K562 (cell line): ENCODE results near the gene TMEM208. TPM values are rescaled to one million over a fixed set of nuclear protein-coding genes. Genes with fewer than 3 reads are reported as not detected.

Experiments used
- ARHGAP35 ChIP-seq: fragments of 450-650 bp; IDR thresholded peaks from 2 replicates; pipeline ENCODE4 v1.6.1; 2018; ENCODE audit not compliant: partially characterized antibody
- ASH1L ChIP-seq: fragments of 450-650 bp; IDR thresholded peaks from 2 replicates; pipeline ENCODE4 v1.6.1; 2018; ENCODE audit warnings: borderline replicate concordance, mild to moderate bottlenecking, low read depth; ENCODE audit not compliant: partially characterized antibody
- CCAR2 ChIP-seq: fragments of 200-400 bp; formaldehyde crosslinking; IDR thresholded peaks from 2 replicates; pipeline ENCODE4 v1.6.1; 2017; ENCODE audit warnings: mild to moderate bottlenecking, low read depth, low read length
- EGR1 ChIP-seq: fragments of 450-650 bp; conservative IDR thresholded peaks from 2 replicates; pipeline ENCODE4 v1.6.1; 2017; ENCODE audit warnings: mild to moderate bottlenecking
- GTF2E2 ChIP-seq: fragments of 200-800 bp; sonication (Bioruptor generic); IDR thresholded peaks from 2 replicates; pipeline ENCODE4 v1.6.1; 2016; ENCODE audit warnings: missing genetic modification characterization, missing compliant biosample characterization
- IRF2 ChIP-seq: sonication (generic); formaldehyde crosslinking; IDR thresholded peaks from 2 replicates; pipeline ENCODE4 v1.8.1; 2022; ENCODE audit warnings: mild to moderate bottlenecking, missing genetic modification reagents
- MCM2 ChIP-seq: fragments of 450-650 bp; IDR thresholded peaks from 2 replicates; pipeline ENCODE4 v1.6.1; 2017; ENCODE audit warnings: low read depth, mild to moderate bottlenecking
- MEIS2 ChIP-seq: fragments of 450-650 bp; IDR thresholded peaks from 2 replicates; pipeline ENCODE4 v1.6.1; 2014; ENCODE audit warnings: mild to moderate bottlenecking; ENCODE audit not compliant: partially characterized antibody
- MIER1 ChIP-seq: fragments of 450-650 bp; IDR thresholded peaks from 2 replicates; pipeline ENCODE4 v1.6.1; 2016; ENCODE audit warnings: antibody characterized with exemption, mild to moderate bottlenecking, low read depth
- RCOR1 ChIP-seq, 2 experiments: IDR thresholded peaks; 2 replicates each; pipeline ENCODE4 v1.6.1; 2012; ENCODE audit warnings: low read depth in 2 of 2, low read length in 2 of 2, borderline replicate concordance in 1 of 2, improper control_type of control experiment in 1 of 2
- RFX7 ChIP-seq: fragments of 250-450 bp; sonication (Bioruptor Pico); IDR thresholded peaks from 2 replicates; pipeline ENCODE4 v1.5.1; 2021; ENCODE audit warnings: mild to moderate bottlenecking
- SMAD1 ChIP-seq: fragments of 150-350 bp; IDR thresholded peaks from 2 replicates; pipeline ENCODE4 v1.6.1; 2014; ENCODE audit warnings: low read length, low read depth; ENCODE audit not compliant: partially characterized antibody
- SNRNP70 ChIP-seq: fragments of 200-400 bp; formaldehyde crosslinking; optimal IDR thresholded peaks from 2 replicates; pipeline ENCODE3; 2017; ENCODE audit warnings: low read depth, low read length
- ZFX ChIP-seq: sonication (generic); formaldehyde crosslinking; IDR thresholded peaks from 2 replicates; pipeline ENCODE4 v1.8.0; 2022; ENCODE audit warnings: mild to moderate bottlenecking, missing genetic modification reagents, moderate library complexity
- ZNF232 ChIP-seq: sonication (generic); formaldehyde crosslinking; IDR thresholded peaks from 2 replicates; pipeline ENCODE4 v1.8.0; 2022; ENCODE audit warnings: mild to moderate bottlenecking, missing genetic modification reagents
- polyA plus RNA-seq, 8 experiments: library from polyadenylated mRNA; depleted of rRNA in 4 of 8; stranded (reverse) in 5 of 8; unstranded in 3 of 8; fragments of >200 nt; fragmentation: Nextera tagmentation in 2 of 8; fragmentation: Illumina TruSeq in 1 of 8; extraction: Ambion mirVana in 2 of 8; extraction: Trizol in 1 of 8; gene quantifications; 2 replicates each; pipeline versions ENCODE4 v1.2.1 to v1.2.3, GENCODE V29; 2011 to 2014; ENCODE audit warnings: inconsistent platforms in 1 of 8, missing spikeins in 1 of 8
- total RNA-seq, 7 experiments: library from RNA; depleted of rRNA in 6 of 7; stranded (reverse); fragments of >200 nt in 6 of 7; fragmentation: Illumina TruSeq in 2 of 7; extraction: Trizol in 2 of 7; gene quantifications; 2 replicates each; pipeline versions ENCODE4 v1.2.1 to v1.2.3, GENCODE V29; 2011 to 2021; ENCODE audit warnings: low replicate concordance in 1 of 7
- TF ChIP-seq, protein P1 (sequence below): sonication (generic); formaldehyde crosslinking; IDR thresholded peaks from 2 replicates; pipeline ENCODE4 v1.8.1; 2023; ENCODE audit warnings: mild to moderate bottlenecking, missing genetic modification reagents
- TF ChIP-seq, protein P2 (sequence below): IDR thresholded peaks from 2 replicates; pipeline ENCODE4 v1.6.1; 2011; ENCODE audit not compliant: insufficient read length; ENCODE audit errors: extremely low read depth
- TF ChIP-seq, protein P3 (sequence below), 2 experiments: fragments of 200-800 bp in 1 of 2; sonication (Bioruptor generic) in 1 of 2; sonication (generic) in 1 of 2; formaldehyde crosslinking in 1 of 2; IDR thresholded peaks in 1 of 2; conservative IDR thresholded peaks in 1 of 2; 2 replicates each; pipeline versions ENCODE4 v1.5.0 to v1.6.1; 2016 to 2020; ENCODE audit warnings: missing compliant biosample characterization in 1 of 2, missing genetic modification characterization in 1 of 2, missing genetic modification reagents in 1 of 2
- TF ChIP-seq, protein P4 (sequence below), 3 experiments: fragments of 200-800 bp in 1 of 3; fragments of 250-450 bp in 1 of 3; fragments of 450-650 bp in 1 of 3; sonication (Bioruptor Pico) in 1 of 3; sonication (Bioruptor generic) in 1 of 3; formaldehyde crosslinking in 1 of 3; IDR thresholded peaks; 2 replicates each; pipeline versions ENCODE4 v1.6.1 to v1.8.0; 2016 to 2022; ENCODE audit warnings: mild to moderate bottlenecking in 2 of 3, missing genetic modification characterization in 2 of 3, missing compliant biosample characterization in 1 of 3, moderate library complexity in 1 of 3

Gene TMEM208
- total and polyA plus RNA-seq, 9 of the 15 experiments (the other 6 are each of a cell fraction or from before 2014, with no cell fraction given): 31.8 to 239 (median 54.3) TPM

DNA sequence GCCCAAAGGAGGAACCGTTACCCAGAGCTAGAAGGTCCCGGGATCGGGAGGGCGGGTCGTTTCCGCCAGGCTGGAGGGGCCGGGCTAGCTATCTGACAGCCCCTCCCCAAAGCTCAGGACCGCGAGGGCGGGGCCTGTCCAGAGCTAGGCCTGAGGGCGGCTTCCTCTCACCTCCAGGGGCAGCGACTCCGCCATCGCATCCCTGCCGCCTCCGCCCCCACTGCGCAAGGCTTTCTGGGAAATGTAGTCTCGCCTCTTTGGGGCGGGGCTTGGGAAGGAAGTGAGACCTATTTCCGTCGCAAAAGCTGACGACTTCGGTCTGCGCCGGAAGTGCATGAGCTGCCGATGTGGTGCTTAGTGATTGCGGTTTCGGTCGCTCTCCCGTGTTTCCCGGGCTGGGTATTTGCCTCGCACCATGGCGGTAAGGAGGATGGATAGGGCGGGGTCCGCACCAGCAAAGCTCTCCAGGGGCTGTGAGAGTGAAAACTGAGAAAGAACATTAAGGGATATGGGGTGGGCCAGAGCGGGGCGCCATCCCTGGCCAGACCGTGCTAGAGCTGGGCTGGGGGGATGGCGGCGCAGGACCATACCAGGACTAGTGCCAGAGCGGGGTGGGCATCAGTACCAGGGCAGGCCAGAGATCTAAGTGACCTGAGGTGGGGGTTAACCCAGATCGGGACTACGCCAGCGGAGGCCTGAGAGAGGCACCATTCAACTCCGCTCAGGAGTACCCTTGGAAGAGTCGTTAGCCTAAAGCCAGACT, at the start of gene TMEM208 (continued):
- TF ChIP-seq, protein P1, sequence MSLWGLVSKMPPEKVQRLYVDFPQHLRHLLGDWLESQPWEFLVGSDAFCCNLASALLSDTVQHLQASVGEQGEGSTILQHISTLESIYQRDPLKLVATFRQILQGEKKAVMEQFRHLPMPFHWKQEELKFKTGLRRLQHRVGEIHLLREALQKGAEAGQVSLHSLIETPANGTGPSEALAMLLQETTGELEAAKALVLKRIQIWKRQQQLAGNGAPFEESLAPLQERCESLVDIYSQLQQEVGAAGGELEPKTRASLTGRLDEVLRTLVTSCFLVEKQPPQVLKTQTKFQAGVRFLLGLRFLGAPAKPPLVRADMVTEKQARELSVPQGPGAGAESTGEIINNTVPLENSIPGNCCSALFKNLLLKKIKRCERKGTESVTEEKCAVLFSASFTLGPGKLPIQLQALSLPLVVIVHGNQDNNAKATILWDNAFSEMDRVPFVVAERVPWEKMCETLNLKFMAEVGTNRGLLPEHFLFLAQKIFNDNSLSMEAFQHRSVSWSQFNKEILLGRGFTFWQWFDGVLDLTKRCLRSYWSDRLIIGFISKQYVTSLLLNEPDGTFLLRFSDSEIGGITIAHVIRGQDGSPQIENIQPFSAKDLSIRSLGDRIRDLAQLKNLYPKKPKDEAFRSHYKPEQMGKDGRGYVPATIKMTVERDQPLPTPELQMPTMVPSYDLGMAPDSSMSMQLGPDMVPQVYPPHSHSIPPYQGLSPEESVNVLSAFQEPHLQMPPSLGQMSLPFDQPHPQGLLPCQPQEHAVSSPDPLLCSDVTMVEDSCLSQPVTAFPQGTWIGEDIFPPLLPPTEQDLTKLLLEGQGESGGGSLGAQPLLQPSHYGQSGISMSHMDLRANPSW (CRISPR knock-in tag): no peak
- TF ChIP-seq, protein P2, sequence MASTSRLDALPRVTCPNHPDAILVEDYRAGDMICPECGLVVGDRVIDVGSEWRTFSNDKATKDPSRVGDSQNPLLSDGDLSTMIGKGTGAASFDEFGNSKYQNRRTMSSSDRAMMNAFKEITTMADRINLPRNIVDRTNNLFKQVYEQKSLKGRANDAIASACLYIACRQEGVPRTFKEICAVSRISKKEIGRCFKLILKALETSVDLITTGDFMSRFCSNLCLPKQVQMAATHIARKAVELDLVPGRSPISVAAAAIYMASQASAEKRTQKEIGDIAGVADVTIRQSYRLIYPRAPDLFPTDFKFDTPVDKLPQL: no peak
- no peak for TF ChIP-seq CCAR2
- TF ChIP-seq SNRNP70: no peak
- TF ChIP-seq, protein P3, sequence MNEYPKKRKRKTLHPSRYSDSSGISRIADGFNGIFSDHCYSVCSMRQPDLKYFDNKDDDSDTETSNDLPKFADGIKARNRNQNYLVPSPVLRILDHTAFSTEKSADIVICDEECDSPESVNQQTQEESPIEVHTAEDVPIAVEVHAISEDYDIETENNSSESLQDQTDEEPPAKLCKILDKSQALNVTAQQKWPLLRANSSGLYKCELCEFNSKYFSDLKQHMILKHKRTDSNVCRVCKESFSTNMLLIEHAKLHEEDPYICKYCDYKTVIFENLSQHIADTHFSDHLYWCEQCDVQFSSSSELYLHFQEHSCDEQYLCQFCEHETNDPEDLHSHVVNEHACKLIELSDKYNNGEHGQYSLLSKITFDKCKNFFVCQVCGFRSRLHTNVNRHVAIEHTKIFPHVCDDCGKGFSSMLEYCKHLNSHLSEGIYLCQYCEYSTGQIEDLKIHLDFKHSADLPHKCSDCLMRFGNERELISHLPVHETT (CRISPR knock-in tag; conservative IDR thresholded peaks at IDR 0.05 in 1 of 2, IDR thresholded peaks at IDR 0.05 in 1 of 2): peak in 1 of 2 experiments; percentile 90; a peak in 2 of 4 replicates
- no peak for TF ChIP-seq MIER1
- peak; percentile 56 for TF ChIP-seq MEIS2
- TF ChIP-seq ARHGAP35: no peak
- no peak for TF ChIP-seq MCM2
- peak; percentile 38 for TF ChIP-seq SMAD1
- TF ChIP-seq, protein P4, sequence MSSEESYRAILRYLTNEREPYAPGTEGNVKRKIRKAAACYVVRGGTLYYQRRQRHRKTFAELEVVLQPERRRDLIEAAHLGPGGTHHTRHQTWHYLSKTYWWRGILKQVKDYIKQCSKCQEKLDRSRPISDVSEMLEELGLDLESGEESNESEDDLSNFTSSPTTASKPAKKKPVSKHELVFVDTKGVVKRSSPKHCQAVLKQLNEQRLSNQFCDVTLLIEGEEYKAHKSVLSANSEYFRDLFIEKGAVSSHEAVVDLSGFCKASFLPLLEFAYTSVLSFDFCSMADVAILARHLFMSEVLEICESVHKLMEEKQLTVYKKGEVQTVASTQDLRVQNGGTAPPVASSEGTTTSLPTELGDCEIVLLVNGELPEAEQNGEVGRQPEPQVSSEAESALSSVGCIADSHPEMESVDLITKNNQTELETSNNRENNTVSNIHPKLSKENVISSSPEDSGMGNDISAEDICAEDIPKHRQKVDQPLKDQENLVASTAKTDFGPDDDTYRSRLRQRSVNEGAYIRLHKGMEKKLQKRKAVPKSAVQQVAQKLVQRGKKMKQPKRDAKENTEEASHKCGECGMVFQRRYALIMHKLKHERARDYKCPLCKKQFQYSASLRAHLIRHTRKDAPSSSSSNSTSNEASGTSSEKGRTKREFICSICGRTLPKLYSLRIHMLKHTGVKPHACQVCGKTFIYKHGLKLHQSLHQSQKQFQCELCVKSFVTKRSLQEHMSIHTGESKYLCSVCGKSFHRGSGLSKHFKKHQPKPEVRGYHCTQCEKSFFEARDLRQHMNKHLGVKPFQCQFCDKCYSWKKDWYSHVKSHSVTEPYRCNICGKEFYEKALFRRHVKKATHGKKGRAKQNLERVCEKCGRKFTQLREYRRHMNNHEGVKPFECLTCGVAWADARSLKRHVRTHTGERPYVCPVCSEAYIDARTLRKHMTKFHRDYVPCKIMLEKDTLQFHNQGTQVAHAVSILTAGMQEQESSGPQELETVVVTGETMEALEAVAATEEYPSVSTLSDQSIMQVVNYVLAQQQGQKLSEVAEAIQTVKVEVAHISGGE (CRISPR knock-in tag; IDR thresholded peaks at IDR 0.05): peak in 2 of 3 experiments; percentile 41 to 89; a peak in 4 of 6 replicates
- peak; percentile 88 for TF ChIP-seq ZFX (CRISPR knock-in tag)
- no peak for TF ChIP-seq GTF2E2 (tag)
- TF ChIP-seq ZNF232 (CRISPR knock-in tag): no peak
- no peak for TF ChIP-seq RFX7 (CRISPR knock-in tag)
- peak; percentile 77 for TF ChIP-seq ASH1L
- TF ChIP-seq IRF2 (CRISPR knock-in tag): no peak
- TF ChIP-seq EGR1: peak; percentile 97
- 0 out of 4 replicates have a peak, but pooled peaks of 1 of the 2 experiments have one; percentile 51 for TF ChIP-seq RCOR1 (IDR thresholded peaks at IDR 0.05; ENCODE audit: borderline replicate concordance in 1 of 2, low read depth in 2 of 2, low read length in 2 of 2)
